ENCODE data around the gene OSMR.

DNA sequence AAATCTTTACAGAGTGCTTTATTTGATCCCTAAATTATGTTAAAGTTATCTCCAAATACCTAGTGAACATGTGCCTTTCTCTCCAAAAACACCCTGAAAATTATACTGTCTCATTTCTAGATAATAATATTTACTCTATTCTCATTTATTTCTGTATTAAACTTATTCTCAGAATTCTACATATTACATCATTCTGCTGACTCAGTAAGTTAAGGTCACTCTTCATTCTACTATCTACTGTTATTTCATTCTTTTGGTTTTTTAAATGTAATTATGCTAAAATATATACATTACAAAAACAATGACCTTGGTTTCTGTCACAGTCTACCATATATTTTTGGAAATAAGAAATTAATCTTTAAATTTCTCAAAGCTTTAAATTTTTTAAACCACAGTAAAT is 132.2 kb downstream of the OSMR start:
- TF ChIP-seq CTCF (IDR thresholded peaks at IDR 0.05) (no peak), TCF7L2 (IDR thresholded peaks at IDR 0.05; ENCODE audit: low read depth, low read length) (no peak), POLR2AphosphoS5 (IDR thresholded peaks at IDR 0.05; ENCODE audit: low read depth, low read length) (no peak)
